Prostate gland (tissue), 2 donors: Measurements from ENCODE around the gene GALK1.

Experiments used
- POLR2AphosphoS5 ChIP-seq: sonication (generic); formaldehyde crosslinking; IDR thresholded peaks from one replicate; pipeline ENCODE4 v1.6.1; 2017; ENCODE audit warnings: antibody characterized with exemption
- TF ChIP-seq, protein P1 (sequence below), 4 experiments: fragments of 200-600 bp in 2 of 4; fragments of 450-650 bp in 2 of 4; sonication (generic) in 2 of 4; IDR thresholded peaks; 1 replicate in 3 of 4; 2 replicates in 1 of 4; pipeline ENCODE4 v1.5.1; 2016 to 2019; ENCODE audit warnings: antibody characterized with exemption in 4 of 4, mild to moderate bottlenecking in 2 of 4, moderate library complexity in 2 of 4

DNA sequence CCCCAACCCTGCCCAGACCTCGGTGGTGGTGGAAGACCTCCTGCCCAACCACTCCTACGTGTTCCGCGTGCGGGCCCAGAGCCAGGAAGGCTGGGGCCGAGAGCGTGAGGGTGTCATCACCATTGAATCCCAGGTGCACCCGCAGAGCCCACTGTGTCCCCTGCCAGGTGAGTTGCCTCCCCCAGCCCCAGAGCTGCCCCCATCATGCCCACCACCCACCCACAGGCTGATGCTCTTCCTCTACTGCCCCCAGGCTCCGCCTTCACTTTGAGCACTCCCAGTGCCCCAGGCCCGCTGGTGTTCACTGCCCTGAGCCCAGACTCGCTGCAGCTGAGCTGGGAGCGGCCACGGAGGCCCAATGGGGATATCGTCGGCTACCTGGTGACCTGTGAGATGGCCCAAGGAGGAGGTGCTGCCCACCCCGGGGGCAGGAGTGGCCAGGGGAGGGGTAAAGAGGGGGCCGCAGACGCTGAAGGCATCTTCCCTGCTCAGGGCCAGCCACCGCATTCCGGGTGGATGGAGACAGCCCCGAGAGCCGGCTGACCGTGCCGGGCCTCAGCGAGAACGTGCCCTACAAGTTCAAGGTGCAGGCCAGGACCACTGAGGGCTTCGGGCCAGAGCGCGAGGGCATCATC, 8.4 kb downstream of the GALK1 start:
- TF ChIP-seq, protein P1, sequence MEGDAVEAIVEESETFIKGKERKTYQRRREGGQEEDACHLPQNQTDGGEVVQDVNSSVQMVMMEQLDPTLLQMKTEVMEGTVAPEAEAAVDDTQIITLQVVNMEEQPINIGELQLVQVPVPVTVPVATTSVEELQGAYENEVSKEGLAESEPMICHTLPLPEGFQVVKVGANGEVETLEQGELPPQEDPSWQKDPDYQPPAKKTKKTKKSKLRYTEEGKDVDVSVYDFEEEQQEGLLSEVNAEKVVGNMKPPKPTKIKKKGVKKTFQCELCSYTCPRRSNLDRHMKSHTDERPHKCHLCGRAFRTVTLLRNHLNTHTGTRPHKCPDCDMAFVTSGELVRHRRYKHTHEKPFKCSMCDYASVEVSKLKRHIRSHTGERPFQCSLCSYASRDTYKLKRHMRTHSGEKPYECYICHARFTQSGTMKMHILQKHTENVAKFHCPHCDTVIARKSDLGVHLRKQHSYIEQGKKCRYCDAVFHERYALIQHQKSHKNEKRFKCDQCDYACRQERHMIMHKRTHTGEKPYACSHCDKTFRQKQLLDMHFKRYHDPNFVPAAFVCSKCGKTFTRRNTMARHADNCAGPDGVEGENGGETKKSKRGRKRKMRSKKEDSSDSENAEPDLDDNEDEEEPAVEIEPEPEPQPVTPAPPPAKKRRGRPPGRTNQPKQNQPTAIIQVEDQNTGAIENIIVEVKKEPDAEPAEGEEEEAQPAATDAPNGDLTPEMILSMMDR (IDR thresholded peaks at IDR 0.05) = no peak
- TF ChIP-seq POLR2AphosphoS5 = no peak
